ENCODE results near the gene PCBD1.
"Not testable (repeated sequence)": the region's sequence is repeated elsewhere in the genome, so short reads cannot be mapped to it uniquely, and the experiment has no call there.

The PCBD1 gene

GRCh38 chr10:70925377-70926225, 37.2 kb upstream of the PCBD1 start:
- H3K27ac ChIP-seq (ENCODE audit: poor library complexity, severe bottlenecking) = no peak overlapping the region
- no peak overlapping the region for H3K4me3 ChIP-seq (ENCODE audit: severe bottlenecking)
- no peaks in the 10 kb centered on the region for H3K36me3 ChIP-seq (ENCODE audit: low read depth)
- H3K4me1 ChIP-seq (ENCODE audit: insufficient read depth, poor library complexity, severe bottlenecking) = no peaks in the 10 kb centered on the region
- H3K27me3 ChIP-seq (ENCODE audit: insufficient read depth, poor library complexity, severe bottlenecking) = no peaks in the 10 kb centered on the region
- DNase-seq (ENCODE audit: low spot score) (no peak), ATAC-seq (ENCODE audit: low read depth) (peak; percentile 67)
- no peaks in the 10 kb centered on the region for H3K9me3 ChIP-seq (ENCODE audit: severe bottlenecking)
- TF ChIP-seq CTCF (IDR thresholded peaks at IDR 0.05; ENCODE audit: poor library complexity, severe bottlenecking) = peak; percentile 93

DNA sequence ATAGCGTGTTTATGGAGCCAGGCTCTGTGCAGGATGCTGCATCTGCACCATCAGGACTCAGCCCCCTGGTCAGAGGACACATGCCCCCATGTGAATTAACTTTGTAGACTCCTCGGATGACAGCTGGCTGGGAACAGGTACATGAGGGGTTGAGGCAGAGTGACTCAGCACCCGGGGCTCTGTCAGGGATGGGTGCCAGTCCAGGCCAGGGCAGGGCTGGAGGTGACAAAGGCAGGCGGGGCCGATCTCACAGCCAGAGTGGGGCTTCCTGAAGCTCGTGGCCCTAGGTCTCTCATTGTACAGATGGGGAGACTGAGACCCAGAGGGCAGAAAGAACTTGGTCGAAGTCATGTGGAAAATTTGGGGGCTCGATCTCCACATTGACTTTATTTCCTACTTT, 35.3 kb upstream of the PCBD1 start:
- Histone ChIP-seq H3K36me3 (ENCODE audit: low read depth) (no peaks in the 10 kb centered on the region), H3K4me3 (ENCODE audit: severe bottlenecking) (no peak overlapping the region), H3K4me1 (ENCODE audit: insufficient read depth, poor library complexity, severe bottlenecking) (no peaks in the 10 kb centered on the region), H3K27me3 (ENCODE audit: insufficient read depth, poor library complexity, severe bottlenecking) (no peaks in the 10 kb centered on the region), H3K27ac (ENCODE audit: poor library complexity, severe bottlenecking) (no peak overlapping the region), H3K9me3 (ENCODE audit: severe bottlenecking) (no peaks in the 10 kb centered on the region)
- no peak for DNase-seq (ENCODE audit: low spot score)
- ATAC-seq (ENCODE audit: low read depth) = no peak
- TF ChIP-seq CTCF (IDR thresholded peaks at IDR 0.05; ENCODE audit: poor library complexity, severe bottlenecking) = no peak

DNA sequence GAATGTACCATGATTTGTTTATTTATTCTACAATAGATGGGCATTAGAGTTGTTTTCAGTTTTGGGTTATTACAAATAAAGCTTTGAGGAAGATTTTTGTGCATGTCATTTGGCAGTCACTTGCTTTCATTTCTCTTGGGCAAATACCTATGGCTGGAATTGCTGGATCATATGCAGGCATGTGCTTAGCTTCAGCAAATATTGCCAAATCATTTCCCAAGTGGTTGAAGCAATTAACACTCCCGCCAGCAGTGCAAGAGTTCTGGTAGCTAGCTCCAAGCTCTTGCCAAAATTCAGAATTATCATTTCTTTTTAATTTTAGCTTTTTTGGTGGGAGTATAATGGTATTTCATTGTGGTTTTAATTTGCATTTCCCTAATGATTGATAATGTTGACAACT, 32.9 kb upstream of the PCBD1 start:
- no peaks in the 10 kb centered on the region for H3K27me3 ChIP-seq (ENCODE audit: insufficient read depth, poor library complexity, severe bottlenecking)
- DNase-seq (ENCODE audit: low spot score) (no peak), ATAC-seq (ENCODE audit: low read depth) (no peak)
- no peaks in the 10 kb centered on the region for H3K36me3 ChIP-seq (ENCODE audit: low read depth)
- no peak overlapping the region for H3K4me3 ChIP-seq (ENCODE audit: severe bottlenecking)
- no peaks in the 10 kb centered on the region for H3K4me1 ChIP-seq (ENCODE audit: insufficient read depth, poor library complexity, severe bottlenecking)
- no peaks in the 10 kb centered on the region for H3K9me3 ChIP-seq (ENCODE audit: severe bottlenecking)
- no peak overlapping the region for H3K27ac ChIP-seq (ENCODE audit: poor library complexity, severe bottlenecking)
- TF ChIP-seq CTCF (IDR thresholded peaks at IDR 0.05; ENCODE audit: poor library complexity, severe bottlenecking) = no peak

GRCh38 chr10:70920519-70920918, 32.2 kb upstream of the PCBD1 start:
- no peak overlapping the region for H3K4me3 ChIP-seq (ENCODE audit: severe bottlenecking)
- DNase-seq (ENCODE audit: low spot score) (no peak), ATAC-seq (ENCODE audit: low read depth) (peak; percentile 64)
- no peak for TF ChIP-seq CTCF (IDR thresholded peaks at IDR 0.05; ENCODE audit: poor library complexity, severe bottlenecking)
- H3K27me3 ChIP-seq (ENCODE audit: insufficient read depth, poor library complexity, severe bottlenecking) = no peaks in the 10 kb centered on the region
- no peaks in the 10 kb centered on the region for H3K36me3 ChIP-seq (ENCODE audit: low read depth)
- H3K9me3 ChIP-seq (ENCODE audit: severe bottlenecking) = no peaks in the 10 kb centered on the region
- H3K4me1 ChIP-seq (ENCODE audit: insufficient read depth, poor library complexity, severe bottlenecking) = no peaks in the 10 kb centered on the region
- H3K27ac ChIP-seq (ENCODE audit: poor library complexity, severe bottlenecking) = no peak overlapping the region

GRCh38 chr10:70919906-70920305, 31.5 kb upstream of the PCBD1 start:
- H3K27me3 ChIP-seq (ENCODE audit: insufficient read depth, poor library complexity, severe bottlenecking); H3K27ac ChIP-seq (ENCODE audit: poor library complexity, severe bottlenecking); DNase-seq (ENCODE audit: low spot score); H3K4me1 ChIP-seq (ENCODE audit: insufficient read depth, poor library complexity, severe bottlenecking); ATAC-seq (ENCODE audit: low read depth); H3K9me3 ChIP-seq (ENCODE audit: severe bottlenecking); H3K36me3 ChIP-seq (ENCODE audit: low read depth); H3K4me3 ChIP-seq (ENCODE audit: severe bottlenecking): not testable (repeated sequence)

Data from RWPE2 (cell line).